HepG2 (cell line): Measurements from ENCODE around the gene TCFL5. TPM values are rescaled to one million over a fixed set of nuclear protein-coding genes. Genes with fewer than 3 reads are reported as not detected.

Experiments
- AHDC1 ChIP-seq: sonication (generic); formaldehyde crosslinking; IDR thresholded peaks from 2 replicates; pipeline ENCODE4 v1.5.1; 2020; ENCODE audit warnings: mild to moderate bottlenecking, missing genetic modification reagents, borderline replicate concordance
- BRF2 ChIP-seq: sonication (generic); formaldehyde crosslinking; IDR thresholded peaks from 2 replicates; pipeline ENCODE4 v1.8.1; 2022; ENCODE audit warnings: mild to moderate bottlenecking, missing genetic modification reagents
- KDM3A ChIP-seq: IDR thresholded peaks from 2 replicates; pipeline ENCODE4 v1.6.1; 2018; ENCODE audit warnings: low read depth, missing compliant biosample characterization
- MEF2D ChIP-seq: sonication (generic); formaldehyde crosslinking; IDR thresholded peaks from 2 replicates; pipeline ENCODE4 v1.5.1; 2020; ENCODE audit warnings: mild to moderate bottlenecking, missing genetic modification reagents
- MLX ChIP-seq: IDR thresholded peaks from 2 replicates; pipeline ENCODE4 v1.6.1; 2016
- NCOR1 ChIP-seq: fragments of 200-600 bp; sonication (generic); IDR thresholded peaks from 2 replicates; pipeline ENCODE4 v1.7.0; 2017; ENCODE audit warnings: antibody characterized with exemption, low read length, borderline replicate concordance
- SAP130 ChIP-seq: IDR thresholded peaks from 2 replicates; pipeline ENCODE4 v1.6.1; 2016; ENCODE audit warnings: low read depth
- SP140L ChIP-seq: sonication (generic); formaldehyde crosslinking; IDR thresholded peaks from 2 replicates; pipeline ENCODE4 v1.4.0; 2020; ENCODE audit warnings: missing genetic modification reagents, borderline replicate concordance
- ZBTB3 ChIP-seq: sonication (generic); formaldehyde crosslinking; IDR thresholded peaks from 2 replicates; pipeline ENCODE4 v1.4.0; 2020; ENCODE audit warnings: low read depth, mild to moderate bottlenecking, moderate library complexity, missing genetic modification reagents, borderline replicate concordance
- ZNF232 ChIP-seq: sonication (generic); formaldehyde crosslinking; IDR thresholded peaks from 2 replicates; pipeline ENCODE4 v1.4.0; 2020; ENCODE audit warnings: missing genetic modification reagents, borderline replicate concordance
- ZNF280B ChIP-seq: sonication (generic); formaldehyde crosslinking; IDR thresholded peaks from 2 replicates; pipeline ENCODE4 v1.5.0; 2020; ENCODE audit warnings: missing genetic modification reagents, mild to moderate bottlenecking, borderline replicate concordance
- ZNF44 ChIP-seq: sonication (generic); formaldehyde crosslinking; IDR thresholded peaks from 2 replicates; pipeline ENCODE4 v1.5.1; 2020; ENCODE audit warnings: mild to moderate bottlenecking, missing genetic modification reagents
- ZNF513 ChIP-seq: sonication (generic); formaldehyde crosslinking; conservative IDR thresholded peaks from 2 replicates; pipeline ENCODE4 v1.5.0; 2020; ENCODE audit warnings: missing genetic modification reagents
- ZSCAN29 ChIP-seq: sonication (generic); formaldehyde crosslinking; conservative IDR thresholded peaks from 2 replicates; pipeline ENCODE4 v1.4.0; 2020; ENCODE audit warnings: mild to moderate bottlenecking, missing genetic modification reagents
- polyA plus RNA-seq, 8 experiments: library from polyadenylated mRNA; depleted of rRNA in 3 of 8; stranded (reverse) in 7 of 8; unstranded in 1 of 8; fragments of >200 nt; fragmentation: Illumina TruSeq in 4 of 8; extraction: Trizol in 4 of 8; gene quantifications; 2 replicates each; pipeline versions ENCODE4 v1.2.1 to v1.2.3, GENCODE V29; 2011 to 2016; ENCODE audit warnings: low read depth in 4 of 8, missing spikeins in 1 of 8, mixed read lengths in 1 of 8; ENCODE audit not compliant: insufficient read depth in 1 of 8
- total RNA-seq, 5 experiments: library from RNA; depleted of rRNA; stranded (reverse); fragments of >200 nt; fragmentation: Illumina TruSeq; extraction: Trizol; gene quantifications; 2 replicates each; pipeline ENCODE4 v1.2.3, GENCODE V29; 2016; ENCODE audit warnings: low read depth in 1 of 5

Gene TCFL5
- total and polyA plus RNA-seq, 2 of the 13 experiments (the other 11 are each of a cell fraction or from before 2014, with no cell fraction given), result 14.8 to 20.0 TPM

GRCh38 chr20:62860391-62860923, 1.2 kb downstream of the TCFL5 start (continued):
- no peak for TF ChIP-seq KDM3A (CRISPR knock-in tag)
- no peak for TF ChIP-seq SP140L (CRISPR knock-in tag)
- TF ChIP-seq ZSCAN29 (CRISPR knock-in tag), result no peak
- no peak for TF ChIP-seq ZBTB3 (CRISPR knock-in tag)
- no peak for TF ChIP-seq ZNF513
- no peak for TF ChIP-seq MLX
- TF ChIP-seq AHDC1, result no peak
- TF ChIP-seq NCOR1, result no peak
- no peak; the same call in 1 of the 2 replicates for TF ChIP-seq ZNF280B (CRISPR knock-in tag)
- TF ChIP-seq MEF2D (CRISPR knock-in tag), result peak; percentile 8; the same call in 1 of the 2 replicates
- TF ChIP-seq ZNF44 (CRISPR knock-in tag), result no peak
- 0 out of 2 replicates have a peak, but pooled peaks have one; percentile 54 for TF ChIP-seq ZNF232 (CRISPR knock-in tag)
- TF ChIP-seq SAP130 (CRISPR knock-in tag), result peak; percentile 70
- TF ChIP-seq BRF2 (CRISPR knock-in tag), result no peak
